Testis (tissue), 3 donors: ENCODE data around the gene SLC6A20. TPM values are rescaled to one million over a fixed set of nuclear protein-coding genes. Genes with fewer than 3 reads are reported as not detected.
"Not testable (repeated sequence)": the region's sequence is repeated elsewhere in the genome, so short reads cannot be mapped to it uniquely, and the experiment has no call there.

Experiments used
- DNase-seq: peaks from one replicate; pipeline ENCODE4 v3.0.0-alpha.2; 2019
- H3K27ac ChIP-seq, 2 donors: fragments of 200-600 bp; sonication (generic); one replicate each; pipeline ENCODE4 v1.5.1; 2019
- H3K27me3 ChIP-seq: fragments of 200-600 bp; sonication (generic); one replicate; pipeline ENCODE4 v1.5.1; 2019
- H3K36me3 ChIP-seq: fragments of 200-600 bp; sonication (generic); one replicate; pipeline ENCODE4 v1.5.1; 2017; ENCODE audit warnings: low read depth; ENCODE audit errors: missing control alignments
- H3K4me1 ChIP-seq: fragments of 200-600 bp; sonication (generic); one replicate; pipeline ENCODE4 v1.5.1; 2019
- H3K4me3 ChIP-seq, 2 donors: fragments of 200-600 bp; sonication (generic); one replicate each; pipeline ENCODE4 v1.5.1; 2017 to 2019
- H3K9me3 ChIP-seq: fragments of 200-600 bp; sonication (generic); one replicate; pipeline ENCODE4 v1.5.1; 2017
- CTCF ChIP-seq, 3 experiments: fragments of 450-650 bp in 2 of 3; fragments of 200-600 bp in 1 of 3; sonication (generic) in 1 of 3; IDR thresholded peaks; one replicate each; pipeline ENCODE4 v1.5.1; 2016 to 2019; ENCODE audit warnings: antibody characterized with exemption in 3 of 3, mild to moderate bottlenecking in 2 of 3, moderate library complexity in 1 of 3
- POLR2A ChIP-seq: fragments of 450-650 bp; IDR thresholded peaks from one replicate; pipeline ENCODE4 v1.6.1; 2017; ENCODE audit warnings: antibody characterized with exemption, mild to moderate bottlenecking, moderate library complexity
- WGBS, 2 donors: methylation state at CpG; one replicate each; pipeline ENCODE4 v1.1.5; 2018; 5-methylcytosine and 5-hydroxymethylcytosine counted together
- intact Hi-C: fragments of 100-400 bp; cut with DNase I; formaldehyde crosslinking; loops from one replicate; pipeline ENCODE4 v1.15.1; 2023; ENCODE audit warnings: low total_unique reads
- polyA plus RNA-seq: library from polyadenylated mRNA; stranded (reverse); fragments of 350-450 nt; fragmentation: Illumina TruSeq; extraction: RNeasy Lipid Tissue Mini Kit (QIAGEN cat#74804); gene quantifications from one replicate; pipeline ENCODE4 v1.2.3, GENCODE V29; 2014; ENCODE audit warnings: low read depth, low replicate concordance; ENCODE audit not compliant: insufficient read depth
- total RNA-seq, 2 donors: library from RNA; depleted of rRNA; stranded (reverse); fragments of >200 nt; gene quantifications; one replicate each; pipeline ENCODE4 v1.2.3, GENCODE V29; 2016

SLC6A20 gene
- total and polyA plus RNA-seq, 3 donors from 2014 or later, result 0.87 to 2.3 (median 2.3) TPM

- no peak for DNase-seq
- Histone ChIP-seq H3K27ac (no peak overlapping the region), H3K27me3 (no peaks in the 10 kb centered on the region), H3K4me1 (no peaks in the 10 kb centered on the region), H3K36me3 (no peaks in the 10 kb centered on the region), H3K4me3 (no peak overlapping the region), H3K9me3 (no peaks in the 10 kb centered on the region)
- intact Hi-C loops, result loop anchor here (10.0 kb wide), 1 partner anchor 149 kb away; no protein-coding TSS in a partner anchor
- 86 to 94% methylated on average over 6 of the region's 6 CpGs for WGBS, 2 donors
- TF ChIP-seq POLR2A (no peak), CTCF (IDR thresholded peaks at IDR 0.05) (no peak)
These were observed 40.3 kb downstream of the SLC6A20 start for GRCh38 chr3:45756055-45756454.

GRCh38 chr3:45754461-45754860 lies 41.9 kb downstream of the SLC6A20 start:
- no peaks in the 10 kb centered on the region for H3K36me3 ChIP-seq
- H3K9me3 ChIP-seq, result no peaks in the 10 kb centered on the region
- intact Hi-C loops, result loop anchor here (10.0 kb wide), 1 partner anchor 150 kb away; no protein-coding TSS in a partner anchor
- H3K4me1 ChIP-seq, result no peaks in the 10 kb centered on the region
- no peaks in the 10 kb centered on the region for H3K27me3 ChIP-seq
- no peak overlapping the region for H3K27ac ChIP-seq
- H3K4me3 ChIP-seq, result no peak overlapping the region
- TF ChIP-seq CTCF (IDR thresholded peaks at IDR 0.05), result no peak
- no peak for TF ChIP-seq POLR2A
- 96% methylated on average over 7 of the region's 7 CpGs for WGBS, 2 donors
- no peak for DNase-seq

- Histone ChIP-seq H3K27me3 (no peaks in the 10 kb centered on the region), H3K36me3 (no peaks in the 10 kb centered on the region), H3K9me3 (no peaks in the 10 kb centered on the region), H3K27ac (no peak overlapping the region), H3K4me1 (no peaks in the 10 kb centered on the region), H3K4me3 (no peak overlapping the region)
- no peak for TF ChIP-seq POLR2A
- TF ChIP-seq CTCF (IDR thresholded peaks at IDR 0.05), result no peak
- 92 to 95% methylated on average over 3 of the region's 3 CpGs for WGBS, 2 donors
- no peak for DNase-seq
- intact Hi-C loops, result loop anchor here (10.0 kb wide), 1 partner anchor 152 kb away; no protein-coding TSS in a partner anchor
These were observed 43.2 kb downstream of the SLC6A20 start for GRCh38 chr3:45753095-45753494.

- intact Hi-C loops, result loop anchor here (10.0 kb wide), 1 partner anchor 153 kb away; no protein-coding TSS in a partner anchor
- no peak for TF ChIP-seq POLR2A
- Histone ChIP-seq H3K27ac (no peak overlapping the region), H3K9me3 (no peaks in the 10 kb centered on the region), H3K4me3 (no peak overlapping the region), H3K27me3 (no peaks in the 10 kb centered on the region), H3K4me1 (no peaks in the 10 kb centered on the region), H3K36me3 (no peaks in the 10 kb centered on the region)
- WGBS, 2 donors, result 90% methylated on average over 7 of the region's 7 CpGs
- DNase-seq, result no peak
These were observed 44.6 kb downstream of the SLC6A20 start for GRCh38 chr3:45751537-45752242.

- WGBS, 2 donors, result 83 to 84% methylated on average over 4 of the region's 4 CpGs
- intact Hi-C loops, result loop anchor here (10.0 kb wide), 1 partner anchor 155 kb away; no protein-coding TSS in a partner anchor
- H3K4me3 ChIP-seq, result no peak overlapping the region
- H3K27me3 ChIP-seq, result no peaks in the 10 kb centered on the region
- no peaks in the 10 kb centered on the region for H3K9me3 ChIP-seq
- DNase-seq, result no peak
- TF ChIP-seq POLR2A (no peak), CTCF (IDR thresholded peaks at IDR 0.05) (no peak)
- H3K36me3 ChIP-seq, result no peaks in the 10 kb centered on the region
- H3K4me1 ChIP-seq, result no peaks in the 10 kb centered on the region
- no peak overlapping the region for H3K27ac ChIP-seq
These were observed 46.5 kb downstream of the SLC6A20 start for GRCh38 chr3:45749880-45750279.

- WGBS, 2 donors, result 82 to 92% methylated on average over 4 of the region's 4 CpGs
These were observed 47.2 kb downstream of the SLC6A20 start for GRCh38 chr3:45749036-45749600.

More at GRCh38 chr3:45749036-45749600, 47.2 kb downstream of the SLC6A20 start:
- H3K27me3 ChIP-seq, H3K4me3 ChIP-seq, H3K36me3 ChIP-seq, H3K4me1 ChIP-seq, H3K9me3 ChIP-seq, DNase-seq, intact Hi-C loops, H3K27ac ChIP-seq: not testable (repeated sequence)
